Eye (tissue), 1 donor: ENCODE measurements around the gene SULT1C2.

Source experiments
- DNase-seq: peaks from one replicate; pipeline ENCODE4 v3.0.0-alpha.2; 2015

Gene SULT1C2

DNA sequence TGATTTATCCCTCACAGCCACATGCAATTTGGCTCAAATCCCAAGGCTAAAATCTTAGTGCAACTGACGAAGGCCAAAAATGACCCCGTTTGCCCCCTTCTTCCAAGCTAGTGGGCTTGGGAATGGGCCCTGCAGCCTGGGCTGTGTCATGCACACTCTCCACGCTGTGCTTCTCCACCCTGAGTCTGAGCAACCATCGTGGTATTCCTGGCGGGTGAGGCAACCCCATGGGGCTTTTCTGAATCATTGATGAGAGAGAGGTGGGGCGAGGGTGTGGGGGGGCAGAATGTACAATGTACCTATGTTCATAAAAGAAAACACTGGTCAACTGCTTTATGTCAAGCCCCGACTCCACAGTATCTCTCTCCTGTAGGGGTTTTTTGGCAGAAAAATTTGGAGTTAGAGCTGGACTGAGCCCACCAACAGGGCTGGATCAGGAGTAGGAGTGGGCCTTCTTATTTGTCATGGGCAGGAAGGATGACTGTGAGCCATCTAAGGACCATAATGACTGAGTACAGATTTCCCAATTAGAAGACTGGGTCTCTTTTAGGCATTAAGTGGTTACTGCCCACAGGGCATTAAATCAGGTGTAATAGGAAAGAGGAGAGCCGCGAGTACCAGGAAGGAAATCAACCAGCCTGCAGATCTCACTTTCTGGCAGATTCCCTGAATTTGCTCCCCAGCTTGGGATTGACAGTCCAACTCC, 8.9 kb downstream of the SULT1C2 start:
- no peak for DNase-seq

- no peak for DNase-seq
These were observed 12.9 kb downstream of the SULT1C2 start for GRCh38 chr2:108301558-108301957.

DNA sequence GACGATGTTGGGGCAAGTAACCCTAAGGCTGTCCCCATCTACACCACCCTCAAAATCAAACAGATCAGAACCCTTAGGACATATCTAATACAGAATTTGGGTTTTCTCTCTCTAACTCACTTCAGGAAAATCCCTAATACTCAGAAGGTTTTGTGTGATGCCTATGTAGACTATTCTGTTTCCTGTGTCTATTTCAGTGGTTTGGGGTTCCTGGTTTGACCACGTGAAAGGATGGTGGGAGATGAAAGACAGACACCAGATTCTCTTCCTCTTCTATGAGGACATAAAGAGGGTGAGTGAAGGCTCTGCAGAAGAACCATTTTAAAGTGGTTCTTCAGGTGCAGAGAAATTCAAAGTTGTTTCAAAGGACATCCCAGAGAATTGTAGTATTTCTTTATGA, 16.3 kb downstream of the SULT1C2 start:
- no peak for DNase-seq

- DNase-seq: no peak
These were observed 17.2 kb downstream of the SULT1C2 start for GRCh38 chr2:108305901-108306300.

DNA sequence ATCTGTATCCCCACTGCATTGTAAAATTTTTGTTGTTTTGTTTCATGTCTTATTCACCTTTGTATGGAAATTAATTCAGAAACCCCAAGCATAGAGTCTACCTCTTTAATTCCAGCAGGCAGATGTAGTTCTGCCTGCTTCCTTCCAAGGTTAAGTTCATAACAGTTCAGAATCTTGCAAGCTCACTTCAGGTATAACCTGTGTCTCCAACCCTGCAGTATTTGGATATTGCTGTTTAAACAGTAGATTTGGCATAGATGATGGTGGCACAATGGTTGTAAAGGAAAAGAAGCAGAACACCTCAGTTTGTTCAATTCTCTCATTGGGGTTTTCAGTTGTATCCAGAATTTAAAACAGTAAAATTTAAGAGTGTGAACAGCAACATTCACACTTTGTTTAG, 21.2 kb downstream of the SULT1C2 start:
- no peak for DNase-seq

DNA sequence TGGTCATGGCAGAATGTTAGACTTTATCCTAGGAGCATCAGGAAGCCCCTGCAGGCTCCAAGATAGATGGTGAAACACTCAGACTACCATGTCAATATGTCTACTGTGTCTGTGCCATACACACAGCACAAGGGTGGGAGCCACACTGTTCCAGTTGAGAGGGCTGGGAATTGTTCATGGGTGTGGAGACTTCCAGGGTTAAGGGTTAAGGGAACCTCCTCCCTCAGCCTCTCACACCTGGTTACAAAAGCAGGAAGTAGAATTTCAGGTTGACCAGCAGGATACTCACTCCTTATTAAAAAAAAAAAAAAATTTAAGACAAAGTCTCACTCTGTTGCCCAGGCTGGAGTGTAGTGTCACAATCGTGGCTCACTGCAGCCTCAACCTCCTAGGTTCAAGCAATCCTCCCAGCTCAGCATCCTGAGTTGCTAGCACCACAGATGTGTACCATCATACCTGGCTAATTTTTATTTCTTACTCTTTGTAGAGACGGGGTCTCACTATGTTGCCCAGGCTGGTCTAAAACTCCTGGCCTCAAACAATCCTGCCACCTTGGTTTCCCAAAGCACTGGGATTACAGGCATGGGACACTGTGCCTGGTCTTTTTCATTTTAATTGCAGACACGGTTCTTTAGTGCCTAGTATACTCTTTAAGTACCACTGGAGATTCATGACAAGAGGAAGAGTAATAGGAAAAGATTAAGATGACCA, 26.0 kb downstream of the SULT1C2 start:
- no peak for DNase-seq

- no peak for DNase-seq
These were observed 26.8 kb downstream of the SULT1C2 start for GRCh38 chr2:108315444-108315934.

DNA sequence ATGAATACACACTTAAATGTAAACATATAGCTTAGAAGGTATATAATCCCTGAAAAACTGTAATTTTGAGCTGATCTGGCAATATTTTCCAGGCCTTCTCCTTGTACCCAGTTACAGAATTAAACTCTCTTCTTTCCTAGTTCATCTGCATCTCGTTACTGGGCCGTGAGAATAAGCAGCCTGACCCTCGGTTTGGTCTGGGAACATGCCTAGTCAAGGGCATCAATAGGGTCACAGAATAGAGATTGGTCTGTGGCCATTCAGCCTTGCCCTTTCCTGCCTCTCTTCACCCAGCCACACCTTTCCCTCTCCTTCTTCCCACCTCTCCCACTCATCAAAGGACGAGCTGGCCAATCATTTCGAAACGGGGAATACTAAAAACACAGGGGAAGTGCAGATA, 27.3 kb downstream of the SULT1C2 start:
- no peak for DNase-seq

GRCh38 chr2:108316461-108317258, 28.0 kb downstream of the SULT1C2 start:
- no peak for DNase-seq

GRCh38 chr2:108320326-108320922, 31.7 kb downstream of the SULT1C2 start:
- no peak for DNase-seq

DNA sequence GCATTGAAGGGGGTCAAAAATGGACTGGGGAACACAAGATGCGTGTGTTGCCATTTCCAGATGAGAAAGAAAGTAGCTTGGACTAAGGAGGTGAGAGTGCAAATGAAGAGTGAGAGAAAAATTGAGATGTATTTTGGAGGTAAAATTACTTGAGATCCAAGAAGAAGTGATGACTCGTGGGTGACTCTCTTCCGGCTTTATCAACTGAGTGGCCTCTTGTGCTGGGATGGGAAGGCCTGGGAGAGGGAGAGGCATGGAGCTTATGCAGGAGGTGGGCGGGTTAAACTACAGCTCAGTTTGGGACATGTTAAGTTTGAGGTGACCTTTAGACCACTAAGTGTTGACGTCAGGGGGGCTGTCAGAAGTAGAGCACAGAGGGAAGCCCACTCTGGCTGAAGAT, 34.9 kb downstream of the SULT1C2 start:
- DNase-seq: no peak

GRCh38 chr2:108324531-108325255, 36.0 kb downstream of the SULT1C2 start:
- no peak for DNase-seq

DNA sequence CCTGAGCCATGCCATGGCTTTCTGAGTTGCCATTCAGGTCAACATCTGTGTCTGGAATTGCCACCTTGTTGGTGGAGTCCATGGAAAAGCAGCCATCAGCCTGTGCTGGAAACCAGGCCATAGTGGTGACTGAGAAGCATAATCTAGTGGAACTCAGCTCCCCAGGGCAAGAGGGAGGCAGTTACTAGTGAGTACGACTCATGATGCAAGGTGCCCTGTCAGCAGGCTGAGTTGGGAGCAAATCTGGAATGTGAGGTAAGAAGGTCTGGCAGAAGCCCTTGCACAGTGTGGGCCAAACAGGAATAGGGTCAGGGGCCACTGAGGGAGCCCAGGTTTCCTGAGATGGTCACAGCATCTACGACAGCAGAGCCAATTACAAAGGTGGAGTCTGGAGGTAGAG, 37.1 kb downstream of the SULT1C2 start:
- no peak for DNase-seq

GRCh38 chr2:108329771-108330170, 41.1 kb downstream of the SULT1C2 start:
- DNase-seq: no peak

GRCh38 chr2:108330979-108331378, 42.3 kb downstream of the SULT1C2 start:
- peak; percentile 62 for DNase-seq

GRCh38 chr2:108345951-108346350, 57.3 kb downstream of the SULT1C2 start:
- DNase-seq: no peak

DNA sequence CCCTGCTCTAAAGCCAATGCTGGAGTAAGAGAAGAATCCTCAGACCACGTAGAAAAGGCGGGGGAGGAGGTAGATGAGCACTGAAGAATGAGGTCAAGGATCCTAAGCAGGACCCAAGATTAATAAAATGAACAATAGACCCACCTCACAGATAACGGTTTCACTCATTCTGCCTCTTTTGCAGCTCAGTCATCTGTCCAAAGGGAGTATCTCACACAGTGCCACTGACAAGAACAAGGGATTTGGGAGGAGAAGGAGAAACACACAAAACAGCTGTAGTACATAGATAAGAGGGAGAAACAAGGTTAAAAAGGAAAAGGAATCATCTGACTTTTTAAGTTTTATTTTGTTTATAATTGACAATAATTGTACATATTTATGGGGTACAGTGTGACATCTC, 58.1 kb downstream of the SULT1C2 start:
- no peak for DNase-seq

DNA sequence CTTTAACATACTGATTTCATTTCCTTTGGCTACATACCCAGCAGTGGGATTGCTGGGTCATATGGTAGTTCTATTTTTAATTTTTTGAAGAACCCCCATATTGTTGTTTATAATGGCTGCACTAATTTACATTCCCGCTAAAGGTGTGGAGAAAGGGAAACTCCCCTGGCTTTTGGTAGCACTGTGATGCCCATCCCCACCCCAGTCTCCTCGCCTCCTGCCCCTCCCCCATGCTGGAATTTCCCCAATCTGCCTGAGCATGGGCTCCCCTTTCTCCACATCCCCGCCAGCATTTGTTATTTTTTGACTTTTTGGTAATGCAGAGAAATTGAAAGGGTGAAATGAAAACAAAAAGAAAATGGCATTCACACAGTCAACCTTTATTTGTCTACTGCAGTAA, 59.1 kb downstream of the SULT1C2 start:
- DNase-seq: no peak

DNA sequence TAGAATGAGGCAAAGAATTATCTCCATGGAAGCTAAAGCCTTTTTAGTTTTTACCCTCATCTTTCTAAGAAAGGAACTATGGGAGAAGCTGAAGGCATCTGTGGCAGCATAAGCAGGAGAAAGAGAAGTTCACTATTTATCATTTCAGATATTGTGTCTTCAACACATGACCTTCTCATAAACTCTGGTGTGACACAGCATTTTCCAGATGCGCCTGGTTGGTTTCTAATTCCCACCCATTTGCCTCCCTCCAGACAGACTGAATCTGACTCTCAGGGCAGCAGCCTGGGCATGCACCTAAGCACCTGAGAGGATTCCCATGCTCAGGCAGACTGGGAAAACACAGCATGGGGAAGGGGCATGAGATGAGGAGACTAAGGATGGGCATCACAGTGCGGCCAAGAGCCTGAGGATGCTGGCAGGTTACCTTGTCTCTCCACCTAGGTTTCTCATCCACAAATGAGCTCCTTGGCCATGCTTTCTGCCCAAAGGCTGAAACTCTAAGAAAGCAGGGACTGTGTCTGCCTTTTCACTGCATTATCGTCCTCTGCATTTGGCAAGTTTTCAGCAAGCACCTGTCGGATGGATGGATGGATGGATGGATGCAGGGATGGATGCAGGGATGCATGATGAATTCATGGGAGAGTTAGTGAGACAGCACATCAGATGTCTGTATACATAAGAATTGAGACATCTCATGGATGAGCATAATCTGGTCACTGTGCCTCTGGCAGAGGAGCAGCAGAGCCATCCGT, 60.3 kb downstream of the SULT1C2 start:
- no peak for DNase-seq

DNA sequence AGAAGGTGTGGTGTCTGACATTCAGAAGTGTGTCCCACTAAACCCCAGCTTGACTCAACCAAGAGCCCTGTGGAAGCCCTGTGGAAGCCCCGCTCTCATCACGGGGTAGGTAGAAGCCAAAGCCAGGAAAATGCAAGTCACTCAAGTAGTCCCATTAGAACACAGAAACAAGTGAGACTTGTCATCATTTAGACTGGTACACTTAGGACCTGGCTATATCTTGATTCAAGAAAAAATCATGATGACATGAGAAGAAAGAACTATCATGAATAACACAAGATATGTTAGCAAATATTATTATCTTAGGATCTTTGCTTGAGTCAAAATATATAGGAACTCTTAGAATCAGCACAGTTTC, 60.9 kb downstream of the SULT1C2 start:
- no peak for DNase-seq

DNA sequence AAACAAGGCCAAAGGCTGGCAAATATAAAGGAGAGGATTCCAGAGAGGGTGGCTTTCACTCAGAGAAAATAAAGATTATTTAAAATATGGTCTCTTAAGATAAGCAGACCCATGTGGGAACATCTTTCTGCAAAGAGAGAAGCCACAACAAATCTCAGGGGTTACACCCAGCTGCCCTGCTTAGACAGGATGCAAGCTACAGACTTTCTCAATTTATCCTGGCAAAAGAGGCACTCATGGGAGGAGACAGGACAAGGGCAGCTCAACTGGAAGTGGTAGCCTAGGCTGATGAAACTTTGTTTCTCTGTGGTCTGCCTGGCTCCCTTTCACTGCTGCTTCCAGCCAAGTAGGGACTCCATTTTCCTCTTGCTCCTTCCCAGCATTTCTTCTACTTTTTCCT, 63.2 kb downstream of the SULT1C2 start:
- no peak for DNase-seq

DNA sequence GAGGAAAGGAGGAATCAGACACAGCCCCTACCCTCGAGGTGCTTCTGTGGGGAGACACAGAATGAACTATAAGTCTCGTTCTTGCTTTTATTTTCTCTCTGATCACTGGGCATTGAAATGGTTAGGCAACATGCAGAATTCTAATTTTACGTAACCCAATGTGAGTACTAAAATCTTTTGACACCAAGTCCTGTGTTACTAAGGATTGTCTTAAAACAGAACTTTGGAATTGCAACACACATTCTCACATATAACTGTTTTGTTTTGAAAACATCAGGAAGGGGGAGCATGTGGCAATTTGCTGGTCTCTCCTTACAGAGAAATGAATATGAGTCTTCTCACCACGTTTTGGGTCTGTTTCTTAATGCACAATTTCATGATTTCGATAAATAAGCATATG, 65.4 kb downstream of the SULT1C2 start:
- DNase-seq: no peak
